Activated gamma-delta T cell treated with Interleukin-2 at 50 U/mL for 16 hours (primary cell): ENCODE data around the gene BPIFB2.

Source experiments
- DNase-seq: peaks from one replicate; pipeline ENCODE4 v3.0.0-alpha.2; 2020

The BPIFB2 gene

DNA sequence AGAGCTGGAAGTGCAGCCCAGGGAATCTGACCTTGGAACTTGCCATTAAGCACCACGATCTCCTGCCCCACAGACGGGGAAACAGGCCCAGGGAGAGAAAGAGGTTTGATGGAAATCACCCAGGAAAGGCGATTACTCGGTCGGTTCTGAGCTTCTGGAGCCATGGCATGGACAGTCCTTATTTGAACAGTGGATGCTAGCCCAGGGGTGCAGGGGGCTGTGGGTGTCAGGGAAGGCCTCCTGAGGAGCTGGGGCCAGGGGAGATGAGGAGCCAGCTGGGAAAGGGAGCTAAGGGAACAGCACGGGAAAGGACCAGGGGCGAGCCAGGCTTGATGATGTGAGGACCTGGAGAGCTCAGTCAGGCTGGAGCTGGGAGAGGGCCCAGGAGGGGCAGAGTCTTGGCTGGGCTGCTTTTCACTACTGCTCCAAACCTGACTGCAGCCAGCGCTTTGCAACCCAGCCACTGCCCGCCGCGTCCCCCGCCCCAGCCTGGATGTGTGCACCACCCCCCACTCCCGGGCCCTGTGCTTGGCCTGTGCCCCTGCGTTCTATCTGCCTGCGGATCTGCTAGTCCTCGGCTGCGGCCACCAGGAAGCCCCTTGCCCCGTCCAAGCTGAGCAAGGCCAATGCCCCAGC is 21.1 kb upstream of the BPIFB2 start:
- DNase-seq: no peak

DNA sequence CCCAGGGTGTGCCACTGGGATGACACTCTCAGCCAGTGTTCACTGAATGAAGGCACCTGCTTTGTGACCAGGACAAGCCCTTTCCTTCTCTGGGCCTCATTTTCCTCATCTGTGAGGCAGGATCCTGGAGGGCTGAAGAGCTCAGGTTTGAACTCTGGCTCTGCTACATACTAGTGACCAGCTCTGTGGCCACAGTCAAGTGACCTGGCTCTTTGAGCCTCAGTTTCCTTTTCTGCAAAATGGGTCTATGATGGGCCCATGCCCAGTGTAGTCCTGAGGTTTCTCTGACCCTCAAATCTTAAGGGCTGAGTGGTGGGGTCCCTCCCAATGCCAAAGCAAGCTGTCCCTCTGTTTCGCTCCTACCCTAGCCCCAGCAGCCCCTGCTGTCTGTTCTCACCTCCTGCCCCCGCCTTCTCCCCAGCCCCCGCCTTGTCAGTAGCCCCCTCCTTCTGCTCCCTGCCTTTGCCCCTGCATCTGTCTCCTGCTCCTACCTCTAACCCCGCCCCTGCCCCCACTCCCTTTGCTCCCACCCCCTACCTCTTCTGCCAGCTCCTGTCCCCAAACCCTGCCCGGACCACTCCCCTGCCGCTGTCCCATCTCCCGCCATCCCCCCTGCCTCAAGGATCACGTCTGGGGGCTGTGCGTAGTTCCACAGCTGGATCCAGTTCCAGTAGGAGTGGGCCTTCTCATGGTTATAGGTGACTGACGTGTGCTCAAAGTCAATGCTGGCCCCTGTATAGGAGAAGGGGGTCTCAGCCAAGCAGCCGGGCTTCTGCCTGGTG is 20.3 kb upstream of the BPIFB2 start:
- no peak for DNase-seq

DNA sequence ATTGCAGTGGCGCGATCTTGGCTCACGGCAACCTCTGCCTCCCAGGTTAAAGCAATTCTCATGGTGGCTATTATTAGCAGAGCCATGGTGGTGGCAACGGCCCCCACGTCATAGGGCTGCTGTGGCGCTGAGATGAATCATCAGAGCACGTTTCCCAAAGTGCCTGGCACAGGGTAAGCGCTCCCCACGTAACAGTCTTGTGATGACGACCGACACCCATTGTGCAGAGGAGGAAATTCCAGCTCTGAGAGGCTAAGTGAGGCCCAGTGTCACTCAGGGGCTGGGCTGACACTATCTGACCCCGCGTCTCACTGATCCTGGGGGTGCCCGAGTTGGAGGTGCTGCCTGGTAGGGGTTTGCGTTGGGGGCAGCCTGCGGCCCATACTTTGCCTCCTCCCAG is 19.5 kb upstream of the BPIFB2 start:
- no peak for DNase-seq

DNA sequence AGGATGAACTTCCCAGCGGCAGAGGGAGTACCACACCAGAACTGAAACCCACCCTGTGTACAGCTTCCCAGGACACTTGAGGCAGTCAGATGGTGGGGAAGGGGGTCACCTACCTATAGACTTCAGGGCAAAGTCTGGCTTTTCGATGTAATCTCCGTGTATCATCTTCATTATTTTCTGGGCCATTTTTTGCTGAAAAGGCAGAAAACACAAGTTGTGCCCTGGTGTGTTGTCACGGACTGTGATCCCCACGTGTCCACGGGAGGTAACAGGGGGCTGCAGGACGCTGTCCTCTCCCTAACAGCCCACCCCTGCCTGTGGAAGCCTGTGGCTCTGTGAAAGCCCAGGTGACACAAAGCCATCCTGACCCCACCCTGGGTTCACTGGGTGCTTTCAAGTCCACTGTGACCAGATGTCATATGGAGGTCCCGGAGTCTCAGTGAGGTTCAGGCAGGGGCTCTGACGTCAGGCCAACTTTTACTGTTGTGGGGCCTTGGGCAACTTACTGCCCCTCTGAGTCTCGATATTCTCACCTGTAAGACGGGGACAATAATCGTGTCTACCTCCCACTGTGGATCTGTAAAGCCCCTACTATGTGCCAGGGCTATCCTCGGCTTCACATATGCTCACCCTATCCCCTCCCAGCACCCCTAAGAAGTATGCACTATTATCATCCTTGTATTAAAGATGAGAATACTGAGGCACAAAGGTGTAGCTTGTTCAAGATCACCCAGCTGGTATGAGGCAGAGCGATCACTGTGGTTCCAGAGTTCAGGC is 17.8 kb upstream of the BPIFB2 start:
- no peak for DNase-seq

DNA sequence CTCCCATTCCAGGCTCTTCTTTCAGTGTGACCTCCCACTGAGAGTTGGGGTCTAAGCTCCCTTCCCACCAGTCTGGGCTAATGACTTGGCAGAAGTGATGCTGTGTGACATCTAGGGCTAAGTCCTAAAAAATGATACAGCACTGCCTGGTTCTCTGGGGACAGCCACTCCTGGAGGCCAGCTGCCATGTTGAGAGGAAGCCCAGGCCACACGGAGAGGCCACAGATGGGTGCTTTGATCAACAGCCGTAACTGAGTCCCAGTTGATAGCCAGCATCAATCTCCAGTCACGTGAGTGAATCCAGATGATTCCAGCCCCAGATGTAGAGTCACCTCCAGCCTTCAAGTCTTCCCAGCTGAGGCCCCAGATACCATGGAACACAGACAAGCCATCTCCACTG is 17.1 kb upstream of the BPIFB2 start:
- DNase-seq: no peak

DNA sequence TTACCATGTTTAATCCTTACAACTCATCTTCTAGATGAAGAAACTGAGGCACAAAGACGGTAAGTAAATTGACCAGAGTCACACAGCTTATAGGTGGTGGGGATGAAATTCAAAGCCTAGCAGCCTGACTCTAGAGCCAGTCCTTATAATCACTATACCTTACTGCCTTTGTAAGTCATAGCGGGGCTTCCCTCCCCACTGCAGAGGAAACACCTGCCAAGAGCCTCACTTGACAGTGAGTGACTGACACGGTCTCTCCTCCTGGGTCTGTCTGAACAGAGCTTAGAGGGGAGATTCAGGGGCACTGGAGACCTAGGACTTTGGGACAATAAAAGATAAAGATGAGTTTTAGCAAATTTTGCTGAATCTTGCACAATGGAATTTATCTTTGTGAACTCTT is 16.1 kb upstream of the BPIFB2 start:
- no peak for DNase-seq

DNA sequence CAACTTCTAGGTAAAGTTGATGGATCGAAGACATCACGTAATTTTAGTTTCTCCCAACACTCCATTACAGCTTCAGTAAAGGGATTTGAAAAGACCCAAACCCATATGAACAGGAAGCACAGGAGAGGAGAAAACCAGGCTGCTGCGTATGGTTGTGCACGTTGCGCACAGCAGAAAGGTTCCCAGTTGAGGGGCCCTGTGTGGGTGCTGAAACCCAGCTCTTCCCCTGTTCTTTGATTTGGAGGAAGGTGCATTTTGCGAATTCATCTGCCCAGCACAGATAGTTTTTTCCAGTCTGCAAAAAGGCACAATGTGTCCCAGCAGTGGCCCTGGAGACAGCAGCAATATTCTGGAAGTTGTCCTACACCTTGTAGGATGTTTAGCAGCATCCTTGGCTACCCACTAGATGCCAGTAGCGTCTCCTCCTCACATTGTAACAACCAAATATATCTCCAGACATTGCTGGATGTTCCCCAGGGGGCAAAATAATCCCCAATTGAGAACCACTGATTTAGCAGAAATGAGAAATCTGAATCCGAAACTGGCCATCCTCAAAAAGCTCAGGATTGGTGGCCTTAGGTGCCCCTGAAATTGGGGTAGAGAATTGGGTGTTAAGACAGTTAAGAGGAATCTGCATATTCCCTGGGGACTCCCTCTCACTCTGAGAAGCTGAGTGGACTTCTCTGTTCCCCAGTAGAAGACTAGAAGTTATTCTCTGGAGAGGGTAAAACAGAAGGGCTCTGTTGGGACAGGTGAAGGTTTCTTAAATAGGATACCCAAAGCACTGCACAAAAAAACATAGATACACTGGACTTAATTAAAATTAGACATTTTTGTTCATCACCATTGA is 15.5 kb upstream of the BPIFB2 start:
- DNase-seq: no peak

DNA sequence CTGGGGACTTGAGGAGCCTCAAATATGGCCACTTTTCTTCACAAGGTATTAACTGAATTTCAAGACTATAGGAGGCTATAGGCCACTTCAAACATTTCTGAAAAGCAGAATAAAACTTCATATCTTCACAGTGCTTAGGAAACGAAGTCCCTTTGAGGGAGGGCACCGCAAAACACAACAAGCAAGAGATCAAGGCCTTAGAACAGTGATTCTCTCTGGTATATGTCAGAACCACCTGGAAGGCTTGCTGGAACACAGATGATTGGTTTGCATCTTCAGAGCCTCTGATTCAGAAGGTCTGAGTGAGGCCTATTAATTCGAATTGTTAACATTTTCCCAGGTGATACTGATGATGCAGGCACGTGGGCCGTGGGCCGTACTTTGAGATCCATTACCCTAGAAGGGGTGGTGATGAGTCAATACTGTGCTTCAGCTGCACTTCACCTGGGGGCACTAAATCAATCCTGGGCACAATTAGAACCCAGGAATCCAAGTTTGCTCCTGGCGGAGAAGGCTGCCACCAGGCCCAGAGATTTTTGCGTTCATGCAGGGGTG is 13.9 kb upstream of the BPIFB2 start:
- no peak for DNase-seq

DNA sequence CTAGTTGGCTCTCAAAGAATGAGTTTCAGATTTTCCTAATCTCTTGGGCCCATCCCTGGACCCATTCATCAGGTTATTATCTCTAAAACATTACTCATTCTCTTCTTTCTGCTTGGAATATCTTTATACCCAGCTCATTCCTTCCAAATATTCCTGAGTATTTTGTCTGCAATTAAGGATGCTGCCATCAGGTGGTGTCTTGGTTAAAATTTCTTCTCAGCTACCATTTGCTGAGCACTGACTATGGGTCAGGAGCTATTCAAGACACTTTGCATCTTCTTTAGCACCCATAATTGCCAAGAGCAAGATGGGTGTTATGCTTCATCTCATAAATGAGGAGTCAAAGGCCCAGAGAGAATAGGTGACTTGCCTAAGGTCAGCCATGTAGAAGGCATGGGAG is 11.7 kb upstream of the BPIFB2 start:
- DNase-seq: no peak

DNA sequence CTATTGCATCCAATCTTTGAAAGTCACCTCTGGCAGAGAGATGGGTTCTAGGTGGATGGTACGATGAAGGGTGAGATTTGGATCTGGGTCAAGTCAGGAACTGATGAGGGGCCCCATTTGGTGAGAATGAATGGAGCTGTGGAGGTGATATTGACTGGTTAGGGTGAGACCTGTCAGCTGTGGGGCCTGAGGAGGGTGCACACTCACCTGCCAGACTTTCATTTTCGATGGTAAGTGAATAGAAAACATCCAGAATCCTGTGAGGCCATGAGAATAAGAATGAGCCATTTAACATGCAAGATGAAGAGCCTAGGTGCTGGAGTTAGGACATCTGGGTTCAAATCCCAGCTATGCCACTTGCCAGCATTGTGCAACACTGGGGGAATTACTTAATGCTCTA is 10.1 kb upstream of the BPIFB2 start:
- no peak for DNase-seq

DNA sequence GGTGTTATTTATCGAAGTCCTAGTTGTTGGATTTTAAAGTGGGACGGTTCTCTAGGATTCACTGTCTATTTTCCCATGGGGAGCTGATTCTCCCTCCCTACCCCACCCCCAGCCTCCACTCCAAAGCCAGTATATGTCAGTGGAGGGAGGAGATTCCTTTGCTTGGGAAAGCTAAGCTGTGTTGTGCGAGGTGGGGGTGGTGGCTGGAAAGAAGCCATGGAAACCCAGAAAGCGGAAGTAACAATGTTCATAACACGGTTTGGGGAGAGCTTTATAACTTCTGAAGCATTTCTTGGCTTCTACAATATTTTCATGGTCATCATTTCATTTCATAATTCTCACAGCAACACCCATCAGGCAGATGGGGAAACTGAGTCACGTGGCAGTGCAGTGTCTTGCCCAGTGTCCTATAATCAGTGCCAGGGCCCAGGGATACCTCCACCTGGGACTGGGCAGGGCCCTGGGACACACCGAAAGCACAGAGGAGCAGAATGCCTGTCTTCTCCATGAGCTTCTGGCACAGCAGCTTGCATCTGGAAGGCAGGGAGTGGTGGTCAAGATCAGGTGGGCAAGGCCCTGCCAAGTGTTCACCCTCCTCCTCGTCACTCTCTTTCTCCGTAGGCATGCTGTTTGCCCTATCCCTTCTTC is 7.8 kb upstream of the BPIFB2 start:
- no peak for DNase-seq

DNA sequence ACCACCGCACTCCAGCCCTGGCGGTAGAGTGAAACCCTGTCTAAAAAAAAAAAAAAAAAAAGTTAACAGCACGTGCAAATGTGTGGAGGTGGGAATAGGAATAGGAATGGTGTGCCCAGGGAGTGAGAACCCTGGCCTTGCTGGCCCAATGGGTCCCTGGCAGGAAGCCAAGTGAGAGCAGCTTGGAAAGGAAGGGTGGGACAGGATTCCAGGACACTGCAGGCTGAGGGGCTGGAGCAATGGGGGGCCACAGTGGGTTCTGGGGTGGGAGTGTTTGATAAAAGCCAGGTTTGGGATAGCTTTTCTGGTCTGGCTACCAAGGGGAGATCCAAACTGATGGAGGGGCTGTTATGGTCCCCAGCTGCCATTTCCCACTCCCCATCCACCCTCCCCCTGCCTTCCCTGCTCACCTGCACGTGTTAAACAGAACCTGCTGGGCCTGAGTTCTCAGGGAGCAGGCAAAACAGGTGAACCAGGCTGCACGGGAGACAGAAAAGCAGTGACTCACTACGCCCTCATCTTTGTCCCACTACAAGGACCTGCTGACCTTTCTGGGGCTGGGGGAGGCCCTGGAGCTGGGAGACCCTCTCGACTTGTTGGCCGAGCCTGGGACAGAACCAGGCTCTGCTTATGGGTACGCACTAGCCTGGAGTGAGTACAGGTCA is 6.6 kb upstream of the BPIFB2 start:
- no peak for DNase-seq

DNA sequence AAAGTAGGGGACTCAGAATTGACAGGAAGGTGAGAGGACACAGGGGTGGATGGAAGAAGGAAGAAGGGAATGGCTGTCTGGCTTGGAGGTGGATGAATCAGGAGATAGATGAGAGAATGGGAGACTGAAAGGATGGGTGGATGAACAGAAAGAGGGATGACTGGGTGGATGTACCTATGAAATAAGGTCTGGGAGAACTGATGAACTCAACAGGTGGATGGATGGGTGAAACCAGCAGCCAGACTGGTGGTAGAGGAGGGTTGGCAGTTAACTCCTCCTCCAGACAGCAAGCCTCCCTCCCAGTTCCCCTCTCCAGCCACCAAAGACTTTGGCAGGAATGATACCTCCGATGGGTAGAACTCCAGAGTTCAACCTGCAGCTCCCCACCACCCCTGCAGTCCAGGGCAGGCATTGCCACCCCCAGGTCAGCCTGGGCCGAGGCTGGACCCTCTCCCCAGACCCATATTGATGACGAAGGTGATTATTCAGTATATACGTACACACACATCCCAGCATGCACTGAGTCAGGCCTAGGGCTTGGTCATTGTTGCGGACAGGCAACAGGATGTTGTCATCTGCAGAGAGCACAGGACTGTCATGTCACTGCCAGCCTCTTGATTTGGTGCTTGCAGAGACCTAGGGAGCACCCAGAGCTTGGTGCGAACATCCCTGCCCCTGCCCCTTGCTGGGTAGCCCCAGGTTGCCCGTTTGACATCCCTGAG is 5.3 kb upstream of the BPIFB2 start:
- no peak for DNase-seq

DNA sequence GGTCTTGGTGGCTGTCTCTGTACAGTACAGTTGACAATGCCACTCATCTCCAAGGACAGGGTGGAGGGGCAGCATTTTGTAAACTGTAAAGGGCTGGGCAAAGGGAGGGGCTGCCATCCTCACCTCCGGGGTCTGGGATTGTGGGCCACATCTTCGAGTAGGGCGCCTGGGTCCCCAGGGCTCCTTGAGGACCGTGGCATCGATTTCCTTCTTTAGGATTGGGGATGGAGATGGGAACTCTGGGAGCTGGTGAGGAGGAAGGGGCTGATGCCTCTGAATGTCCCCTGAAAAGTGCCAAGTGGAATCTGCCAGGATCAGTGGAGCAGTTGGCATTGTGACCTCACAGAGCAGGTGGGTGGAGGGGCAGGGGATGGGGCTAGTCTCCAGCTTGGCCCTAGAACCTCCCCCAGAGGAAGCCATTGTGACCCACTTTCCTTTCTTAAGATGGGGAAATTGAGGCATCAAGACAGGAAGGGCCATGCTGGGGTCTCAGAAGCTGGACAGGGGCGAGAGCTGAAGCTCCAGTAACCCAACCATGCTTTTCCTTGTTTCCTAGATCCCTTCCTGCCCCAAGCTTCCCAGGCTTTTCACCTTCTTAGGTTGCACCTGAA is 3.3 kb upstream of the BPIFB2 start, which contains the start of gene SUN5:
TSS of gene SUN5 (minus strand) at position 293 of the 611 bp plus-strand sequence. CDS start at position 200, 93 bp downstream.
- no peak for DNase-seq

DNA sequence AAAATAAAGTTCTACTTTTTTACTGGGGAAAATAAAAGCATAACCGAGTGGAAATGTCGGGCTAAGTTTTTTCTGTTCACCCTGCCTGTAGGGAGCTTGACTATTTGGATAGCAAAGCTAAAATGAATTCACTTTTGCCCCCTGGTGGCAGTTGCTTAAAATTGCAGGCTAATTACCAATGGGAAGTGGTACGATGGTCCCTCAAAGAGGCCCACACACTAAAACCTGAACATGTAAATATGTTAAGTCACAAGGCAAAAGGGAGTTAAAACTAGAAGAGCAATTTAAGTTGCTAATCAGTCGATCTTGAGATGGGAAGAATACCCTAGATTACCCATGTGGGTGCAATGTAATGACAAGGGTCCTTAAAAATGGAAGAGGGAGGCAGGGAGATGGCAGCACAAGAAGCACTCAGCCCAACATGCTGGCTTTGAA is 2.4 kb upstream of the BPIFB2 start:
- no peak for DNase-seq

DNA sequence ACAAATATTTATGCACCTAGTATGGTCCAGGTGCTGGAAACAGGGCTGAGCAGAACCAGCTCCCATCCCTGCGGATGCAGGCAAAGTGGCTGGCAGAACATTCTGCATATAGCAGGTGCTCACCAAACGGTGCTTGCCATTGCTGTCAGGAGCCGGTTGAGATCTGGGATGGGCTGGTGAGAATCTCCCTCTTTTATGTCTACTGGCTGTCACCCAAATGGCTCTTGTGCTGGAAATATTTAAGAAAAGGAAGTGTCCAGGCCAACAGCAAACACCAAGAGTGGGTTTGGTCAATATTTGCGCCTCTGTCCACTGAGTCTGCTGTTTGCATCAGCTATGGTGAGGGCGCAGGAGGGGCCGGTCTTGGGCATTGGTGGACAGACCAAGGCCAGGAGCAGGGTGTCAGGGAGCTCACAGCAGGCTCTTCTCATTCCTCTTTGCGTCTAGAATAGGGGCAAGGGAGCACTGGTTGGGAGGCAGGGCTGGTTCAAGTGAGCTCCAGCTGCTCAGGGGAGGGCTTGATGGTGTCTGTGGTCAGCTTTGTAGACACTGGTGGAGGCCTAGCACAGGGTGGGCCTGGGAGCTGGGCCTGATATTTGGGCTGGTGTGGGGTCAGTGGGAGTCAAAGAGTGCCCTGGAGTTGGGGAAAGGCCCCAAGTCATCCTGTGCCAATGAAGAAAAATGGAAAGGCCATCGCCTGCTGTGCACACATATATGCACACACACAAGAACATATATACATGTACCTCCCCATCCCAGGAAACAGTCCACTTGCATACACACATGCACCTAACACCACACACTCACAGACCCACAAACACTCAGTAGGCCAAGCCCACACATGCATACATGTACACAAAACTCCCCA is 1.4 kb upstream of the BPIFB2 start:
- no peak for DNase-seq

DNA sequence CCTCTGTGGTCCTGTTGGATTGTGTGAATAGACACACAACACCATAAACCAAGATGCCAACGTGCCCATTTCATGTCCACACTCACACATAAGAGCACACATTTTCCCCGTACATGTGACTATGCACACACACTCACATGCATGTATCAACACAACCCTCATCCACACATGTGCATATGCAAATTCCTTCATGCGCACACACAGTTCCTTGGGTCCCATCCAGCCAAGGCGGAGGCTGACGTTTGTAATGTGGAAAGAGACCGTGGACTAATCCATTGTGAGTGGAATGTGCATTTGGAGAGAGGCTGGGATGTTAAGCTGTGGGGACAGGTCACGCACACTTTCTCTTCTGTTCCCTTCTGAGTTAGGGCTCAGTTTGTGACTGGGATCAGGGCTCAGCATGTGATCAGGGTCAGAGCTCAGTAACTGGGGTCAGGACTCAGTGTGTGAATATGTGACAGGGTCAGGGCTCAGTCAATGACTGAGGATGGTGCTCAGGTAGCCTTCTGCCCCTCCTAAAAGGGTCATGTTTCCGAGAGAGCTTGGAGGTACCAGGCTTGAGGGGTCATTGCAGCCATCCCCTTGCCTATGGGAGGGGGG is 628 bp upstream of the BPIFB2 start:
- DNase-seq: no peak

DNA sequence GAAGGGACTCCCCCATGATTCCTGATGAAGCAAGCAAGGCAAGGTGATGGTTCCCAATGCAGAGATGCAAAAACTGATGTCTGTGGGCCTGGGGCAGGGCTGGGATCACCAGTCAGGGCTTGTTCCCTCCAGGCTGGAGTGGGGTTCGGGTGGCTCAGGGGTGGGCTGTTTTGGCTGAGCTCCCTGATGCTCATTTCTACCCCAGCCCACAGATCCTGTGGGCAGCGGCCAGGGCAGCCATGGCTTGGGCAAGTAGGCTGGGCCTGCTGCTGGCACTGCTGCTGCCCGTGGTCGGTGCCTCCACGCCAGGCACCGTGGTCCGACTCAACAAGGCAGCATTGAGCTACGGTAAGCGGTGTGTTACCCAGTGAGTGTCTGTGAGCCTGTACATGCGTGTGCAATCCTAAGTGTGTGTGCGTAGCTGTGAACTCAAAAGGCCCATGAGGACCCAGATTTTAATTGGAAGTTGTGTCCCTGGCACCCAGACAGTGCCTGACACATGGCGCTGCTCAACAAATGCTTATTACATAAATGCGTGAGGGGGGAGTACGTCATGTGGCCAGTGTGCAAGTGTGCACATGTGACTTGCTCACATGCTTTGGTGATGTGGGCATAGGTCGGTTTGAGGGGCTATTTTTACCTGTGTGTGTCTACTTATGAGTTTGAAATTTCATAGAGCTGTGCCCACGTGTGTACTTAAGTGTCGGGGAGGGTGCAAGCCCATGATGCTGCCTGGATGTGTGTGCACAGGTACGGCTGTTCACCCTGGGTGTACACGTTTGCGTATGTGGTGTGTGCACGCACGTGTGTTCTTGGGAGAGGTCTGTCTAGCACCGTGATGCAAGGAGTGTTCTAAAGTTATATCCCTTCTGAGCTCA is 1.1 kb downstream of the BPIFB2 start:
- DNase-seq: no peak
